ENCODE data around the gene SLC35A3. TPM values are rescaled to one million over a fixed set of nuclear protein-coding genes. Genes with fewer than 3 reads are reported as not detected.
A peak's percentile ranks its signal among the peaks of the same experiment; 100 is the strongest.
"Not testable (repeated sequence)": the region's sequence is repeated elsewhere in the genome, so short reads cannot be mapped to it uniquely, and the experiment has no call there.

Gene SLC35A3
- 11.0 TPM for polyA plus RNA-seq

- no peaks in the 10 kb centered on the region for H3K9me3 Mint-ChIP-seq
- H3K36me3 Mint-ChIP-seq = peaks cover 3% of the 10 kb centered on the region
- no peaks in the 10 kb centered on the region for H3K27me3 Mint-ChIP-seq
- H3K4me3 Mint-ChIP-seq = peak within 1 kb of the TSS; percentile 98 to 100 (median 100)
- H3K27ac Mint-ChIP-seq = peak within 1 kb of the TSS; percentile 78 to 98 (median 94)
- peaks cover 17 to 31% (median 23%) of the 10 kb centered on the region in 3 donors for H3K4me1 Mint-ChIP-seq
These were observed at the start of gene SLC35A3 for GRCh38 chr1:99969729-99970621. TSS of gene SLC35A3 (plus strand) at chr1:99969996. CDS start at chr1:99993555, 23,559 bp downstream.

- Mint-ChIP-seq H3K4me3 (no peak overlapping the region), H3K9me3 (peaks cover 0 to 8% (median 0%) of the 10 kb centered on the region in 3 donors), H3K27me3 (no peaks in the 10 kb centered on the region), H3K4me1 (no peaks in the 10 kb centered on the region), H3K36me3 (peaks cover 6% of the 10 kb centered on the region), H3K27ac (no peak overlapping the region)
These were observed 35.0 kb upstream of the SLC35A3 start for GRCh38 chr1:99934801-99935200.

DNA sequence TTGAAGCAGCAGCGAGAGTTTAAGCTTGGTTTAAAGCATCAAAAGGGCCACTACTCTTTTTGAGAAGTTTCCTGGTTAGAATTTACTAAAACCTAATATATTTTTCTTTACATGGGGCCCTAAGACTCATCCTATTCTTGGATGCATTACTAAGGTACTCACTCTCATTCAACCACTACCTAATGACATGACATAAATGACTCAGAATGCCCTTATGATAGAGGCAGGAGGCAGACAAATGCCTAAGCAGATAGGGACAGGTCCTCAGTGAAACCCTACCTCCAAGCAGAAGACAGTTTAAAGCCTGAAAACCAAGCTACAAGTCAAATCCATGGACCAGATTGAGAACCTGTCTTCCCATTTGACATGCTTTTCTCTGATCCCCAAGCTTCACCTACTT is 34.3 kb upstream of the SLC35A3 start:
- H3K27ac Mint-ChIP-seq = no peak overlapping the region
- no peaks in the 10 kb centered on the region for H3K27me3 Mint-ChIP-seq
- H3K36me3 Mint-ChIP-seq = peaks cover 7% of the 10 kb centered on the region
- H3K4me3 Mint-ChIP-seq = no peak overlapping the region
- H3K9me3 Mint-ChIP-seq = peaks cover 0 to 8% (median 0%) of the 10 kb centered on the region in 3 donors
- no peaks in the 10 kb centered on the region for H3K4me1 Mint-ChIP-seq

- Mint-ChIP-seq H3K9me3 (peaks cover 0 to 8% (median 0%) of the 10 kb centered on the region in 3 donors), H3K36me3 (peaks cover 7% of the 10 kb centered on the region), H3K4me3 (no peak overlapping the region), H3K27ac (no peak overlapping the region), H3K4me1 (no peaks in the 10 kb centered on the region), H3K27me3 (no peaks in the 10 kb centered on the region)
These were observed 33.7 kb upstream of the SLC35A3 start for GRCh38 chr1:99936071-99936470.

- Mint-ChIP-seq H3K4me3 (no peak overlapping the region), H3K4me1 (peaks cover 0 to 1% (median 0%) of the 10 kb centered on the region in 3 donors), H3K36me3 (peaks cover 4% of the 10 kb centered on the region)
These were observed 27.1 kb upstream of the SLC35A3 start for GRCh38 chr1:99942723-99943122.

DNA sequence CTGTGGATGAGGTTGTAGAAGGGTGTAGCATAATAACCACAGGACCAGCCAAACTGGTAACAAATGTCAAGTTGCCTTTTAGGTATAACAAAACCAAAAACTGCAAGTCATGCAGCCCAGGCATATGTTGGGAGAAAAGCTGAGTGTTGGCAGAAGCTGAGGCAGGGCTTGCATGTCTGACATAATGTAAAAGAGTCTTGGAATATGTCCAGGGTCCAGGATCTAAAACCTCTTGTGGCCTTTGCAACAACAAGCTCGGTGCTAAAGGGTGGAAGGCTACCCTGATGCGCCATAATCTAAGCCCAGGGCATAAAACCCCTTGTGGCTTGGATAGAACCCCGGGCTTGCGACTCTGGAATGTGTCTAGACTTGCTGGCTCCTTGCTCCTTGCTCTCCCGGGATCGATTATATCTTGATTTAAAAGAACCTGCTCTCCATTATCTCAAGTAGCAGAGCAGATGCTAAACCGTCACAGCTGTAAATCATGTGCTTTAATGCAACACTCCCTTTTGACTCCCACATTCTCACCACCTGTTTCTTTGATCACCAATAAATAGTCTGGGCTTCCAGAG is 26.5 kb upstream of the SLC35A3 start:
- peaks cover 0 to 1% (median 0%) of the 10 kb centered on the region in 3 donors for H3K4me1 Mint-ChIP-seq
- H3K27me3 Mint-ChIP-seq = no peaks in the 10 kb centered on the region
- H3K4me3 Mint-ChIP-seq = no peak overlapping the region
- H3K9me3 Mint-ChIP-seq = no peaks in the 10 kb centered on the region
- H3K36me3 Mint-ChIP-seq = peaks cover 4% of the 10 kb centered on the region
- H3K27ac Mint-ChIP-seq = no peak overlapping the region

More at GRCh38 chr1:99942723-99943122, 27.1 kb upstream of the SLC35A3 start:
- Mint-ChIP-seq H3K27me3 (no peaks in the 10 kb centered on the region), H3K9me3 (no peaks in the 10 kb centered on the region), H3K27ac (no peak overlapping the region)

GRCh38 chr1:99944192-99944591 is 25.6 kb upstream of the SLC35A3 start:
- peaks cover 4% of the 10 kb centered on the region for H3K36me3 Mint-ChIP-seq
- no peak overlapping the region for H3K4me3 Mint-ChIP-seq
- H3K27me3 Mint-ChIP-seq = no peaks in the 10 kb centered on the region
- no peak overlapping the region for H3K27ac Mint-ChIP-seq
- H3K4me1 Mint-ChIP-seq = peaks cover 0 to 1% (median 0%) of the 10 kb centered on the region in 3 donors
- no peaks in the 10 kb centered on the region for H3K9me3 Mint-ChIP-seq

DNA sequence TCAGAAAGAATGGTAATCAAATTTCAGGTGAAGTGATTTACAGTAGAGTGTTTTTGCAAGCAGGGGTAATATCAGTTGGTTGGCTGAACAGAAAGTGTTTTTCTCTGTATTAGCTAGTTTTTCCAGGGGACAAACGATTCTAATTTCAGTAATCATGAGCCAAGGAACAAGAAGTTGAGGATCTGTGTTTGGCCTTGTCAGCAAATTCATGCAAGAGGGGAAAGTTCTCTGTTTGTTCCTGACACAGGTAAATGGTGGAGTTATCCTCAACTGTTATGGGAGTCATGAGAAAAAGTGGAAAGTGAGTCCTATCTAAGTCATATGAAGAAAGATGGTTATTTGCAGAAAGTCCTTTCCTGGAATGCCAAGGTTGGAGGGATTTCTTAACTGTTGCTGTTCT is 24.6 kb upstream of the SLC35A3 start:
- H3K36me3 Mint-ChIP-seq = peaks cover 1% of the 10 kb centered on the region
- no peak overlapping the region for H3K4me3 Mint-ChIP-seq
- peaks cover 0 to 1% (median 0%) of the 10 kb centered on the region in 3 donors for H3K4me1 Mint-ChIP-seq
- no peaks in the 10 kb centered on the region for H3K27me3 Mint-ChIP-seq
- no peak overlapping the region for H3K27ac Mint-ChIP-seq
- H3K9me3 Mint-ChIP-seq = no peaks in the 10 kb centered on the region

DNA sequence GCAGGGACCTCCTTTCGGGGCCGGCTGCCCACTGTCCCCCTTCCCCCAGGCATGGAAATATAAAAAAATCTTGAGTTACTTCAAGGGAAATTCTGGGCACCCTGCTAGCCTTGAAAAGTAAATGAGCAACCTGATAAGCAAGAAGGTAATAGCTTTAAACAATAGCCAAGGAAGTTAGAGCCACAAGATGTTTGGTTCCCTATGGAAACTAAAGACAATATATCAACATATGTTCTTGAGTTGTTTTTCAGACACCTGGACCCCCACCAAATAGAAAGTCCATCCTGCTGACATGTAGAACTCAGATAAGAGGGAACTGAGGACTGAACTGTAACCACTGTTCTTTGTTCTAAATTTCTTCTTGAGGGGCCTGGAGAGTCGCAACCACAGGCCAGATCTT is 19.3 kb upstream of the SLC35A3 start:
- peaks cover 0 to 1% (median under 1%) of the 10 kb centered on the region in 3 donors for H3K9me3 Mint-ChIP-seq
- no peak overlapping the region for H3K27ac Mint-ChIP-seq
- no peak overlapping the region for H3K4me3 Mint-ChIP-seq
- H3K4me1 Mint-ChIP-seq = no peaks in the 10 kb centered on the region
- peaks cover 3% of the 10 kb centered on the region for H3K36me3 Mint-ChIP-seq
- H3K27me3 Mint-ChIP-seq = no peaks in the 10 kb centered on the region

DNA sequence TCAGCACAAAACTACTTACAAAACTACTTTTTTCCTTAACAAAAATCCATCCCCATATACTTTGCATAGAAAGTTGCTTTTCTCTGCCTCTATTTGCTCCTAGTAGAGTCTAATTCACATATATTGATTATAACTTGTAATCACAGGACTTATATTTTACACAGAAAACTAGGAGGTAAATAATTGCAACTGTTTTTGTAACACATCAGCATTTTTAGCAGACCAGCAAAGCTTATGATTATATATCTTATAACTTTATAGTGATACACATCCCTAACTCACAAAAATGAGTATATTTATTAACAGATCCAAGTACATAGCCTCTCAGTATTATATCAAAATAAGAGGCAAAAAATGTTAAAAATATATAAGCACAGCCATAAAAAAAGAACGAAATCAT is 17.3 kb upstream of the SLC35A3 start:
- Mint-ChIP-seq H3K9me3 (peaks cover 0 to 1% (median 1%) of the 10 kb centered on the region in 3 donors), H3K4me3 (no peak overlapping the region), H3K27ac (no peak overlapping the region), H3K27me3 (no peaks in the 10 kb centered on the region), H3K4me1 (no peaks in the 10 kb centered on the region), H3K36me3 (peaks cover 2% of the 10 kb centered on the region)

GRCh38 chr1:99955375-99955774 is 14.4 kb upstream of the SLC35A3 start:
- peaks cover 0 to 1% (median 1%) of the 10 kb centered on the region in 3 donors for H3K9me3 Mint-ChIP-seq
- peaks cover 2% of the 10 kb centered on the region for H3K36me3 Mint-ChIP-seq
- H3K27me3 Mint-ChIP-seq = no peaks in the 10 kb centered on the region
- no peak overlapping the region for H3K4me3 Mint-ChIP-seq
- H3K4me1 Mint-ChIP-seq = no peaks in the 10 kb centered on the region
- H3K27ac Mint-ChIP-seq = no peak overlapping the region

- Mint-ChIP-seq H3K4me3 (no peak overlapping the region), H3K36me3 (peaks cover 2% of the 10 kb centered on the region), H3K27ac (peak overlapping the region in 1 of 3 donors; percentile 54), H3K4me1 (no peaks in the 10 kb centered on the region), H3K27me3 (no peaks in the 10 kb centered on the region), H3K9me3 (peaks cover 0 to 1% (median 0%) of the 10 kb centered on the region in 3 donors)
These were observed 13.0 kb upstream of the SLC35A3 start for GRCh38 chr1:99956755-99957154.

DNA sequence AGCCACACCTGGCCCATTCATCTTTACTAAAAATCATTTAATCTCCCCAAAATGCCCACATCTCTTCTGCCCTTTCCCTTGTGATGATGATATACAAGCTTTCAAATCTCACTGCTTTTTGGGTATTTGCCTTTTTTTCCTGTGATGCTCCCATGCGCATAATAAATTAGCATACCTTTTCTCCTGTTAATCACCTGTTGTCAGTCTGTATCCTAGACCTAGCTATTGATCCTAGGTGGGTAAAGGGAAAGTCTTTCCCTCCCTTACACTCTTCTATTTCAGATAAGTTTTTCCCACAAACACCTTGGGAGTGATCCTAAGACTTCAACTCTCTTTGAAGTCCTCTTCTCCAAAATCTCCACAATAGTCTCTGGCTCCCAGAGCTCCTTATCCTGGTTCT is 12.0 kb upstream of the SLC35A3 start:
- Mint-ChIP-seq H3K27ac (no peak overlapping the region), H3K4me3 (no peak overlapping the region), H3K4me1 (no peaks in the 10 kb centered on the region), H3K9me3 (peaks cover 0 to 1% (median 0%) of the 10 kb centered on the region in 3 donors), H3K27me3 (no peaks in the 10 kb centered on the region), H3K36me3 (no peaks in the 10 kb centered on the region)

GRCh38 chr1:99959189-99959705 is 10.5 kb upstream of the SLC35A3 start:
- H3K4me1 Mint-ChIP-seq, H3K27me3 Mint-ChIP-seq, H3K36me3 Mint-ChIP-seq, H3K27ac Mint-ChIP-seq, H3K9me3 Mint-ChIP-seq, H3K4me3 Mint-ChIP-seq: not testable (repeated sequence)

DNA sequence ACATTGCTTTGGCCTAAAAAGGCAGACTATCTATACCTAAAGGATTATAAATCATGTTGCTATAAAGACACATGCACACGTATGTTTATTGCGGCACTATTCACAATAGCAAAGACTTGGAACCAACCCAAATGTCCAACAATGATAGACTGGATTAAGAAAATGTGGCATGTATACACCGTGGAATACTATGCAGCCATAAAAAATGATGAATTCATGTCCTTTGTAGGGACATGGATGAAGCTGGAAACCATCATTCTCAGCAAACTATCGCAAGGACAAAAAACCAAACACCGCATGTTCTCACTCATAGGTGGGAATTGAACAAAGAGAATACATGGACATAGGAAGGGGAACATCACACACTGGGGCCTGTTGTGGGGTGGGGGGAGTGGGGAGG is 9.5 kb upstream of the SLC35A3 start:
- not testable (repeated sequence) for H3K4me1 Mint-ChIP-seq, H3K27ac Mint-ChIP-seq, H3K9me3 Mint-ChIP-seq, H3K36me3 Mint-ChIP-seq, H3K27me3 Mint-ChIP-seq, H3K4me3 Mint-ChIP-seq

Data from IgD-negative memory B cell (primary cell).